Calu3 (cell line): ENCODE measurements around the gene PKP3. TPM values are rescaled to one million over a fixed set of nuclear protein-coding genes. Genes with fewer than 3 reads are reported as not detected.

ENCODE experiments used
- BruUV-seq: library from RNA; stranded (reverse); fragments of 400-500 nt; replicated peaks from 2 replicates; lab custom pipeline; 2021; lab: Mats Ljungman, UMichigan
- CTCF ChIA-PET: fragments of 300-600 bp; sonication (Branson Sonifier 250); formaldehyde crosslinking; loops from one replicate; lab custom pipeline; 2022; ENCODE audit warnings: antibody characterized with exemption; lab: Charles Lee
- DNase-seq: peaks from one replicate; pipeline ENCODE4 v3.0.0; 2022
- H3K27ac Mint-ChIP-seq: one replicate; pipeline ENCODE4 v1.8.0; 2022; ENCODE audit warnings: mixed read lengths; ENCODE audit not compliant: unreplicated experiment
- H3K27me3 Mint-ChIP-seq: one replicate; pipeline ENCODE4 v1.8.0; 2022; ENCODE audit warnings: mixed read lengths; ENCODE audit not compliant: unreplicated experiment
- H3K36me3 Mint-ChIP-seq: one replicate; pipeline ENCODE4 v1.8.0; 2022; ENCODE audit warnings: mild to moderate bottlenecking, moderate library complexity, mixed read lengths; ENCODE audit not compliant: insufficient read depth, unreplicated experiment
- H3K4me1 Mint-ChIP-seq: one replicate; pipeline ENCODE4 v1.8.0; 2022; ENCODE audit warnings: mild to moderate bottlenecking, low read depth, mixed read lengths; ENCODE audit not compliant: unreplicated experiment
- H3K4me3 Mint-ChIP-seq: one replicate; pipeline ENCODE4 v1.8.0; 2022; ENCODE audit warnings: mild to moderate bottlenecking, low read depth, moderate library complexity, mixed read lengths; ENCODE audit not compliant: unreplicated experiment
- H3K9me3 Mint-ChIP-seq: one replicate; pipeline ENCODE4 v1.8.0; 2022; ENCODE audit warnings: low read depth, mixed read lengths; ENCODE audit not compliant: unreplicated experiment
- CTCF ChIP-seq: fragments of 200-600 bp; IDR thresholded peaks from one replicate; pipeline ENCODE4 v1.8.0; 2022; ENCODE audit warnings: antibody characterized with exemption; ENCODE audit not compliant: unreplicated experiment
- intact Hi-C: fragments of 100-400 bp; cut with micrococcal nuclease; formaldehyde crosslinking; loops from one replicate; pipeline ENCODE4 v1.10.0; 2022; ENCODE audit not compliant: unreplicated experiment
- total RNA-seq: library from RNA; stranded (reverse); gene quantifications from 2 replicates; pipeline ENCODE4 v1.2.3, GENCODE V29; 2022

The PKP3 gene
- total RNA-seq, 1 experiment from 2014 or later, result 128 TPM

DNA sequence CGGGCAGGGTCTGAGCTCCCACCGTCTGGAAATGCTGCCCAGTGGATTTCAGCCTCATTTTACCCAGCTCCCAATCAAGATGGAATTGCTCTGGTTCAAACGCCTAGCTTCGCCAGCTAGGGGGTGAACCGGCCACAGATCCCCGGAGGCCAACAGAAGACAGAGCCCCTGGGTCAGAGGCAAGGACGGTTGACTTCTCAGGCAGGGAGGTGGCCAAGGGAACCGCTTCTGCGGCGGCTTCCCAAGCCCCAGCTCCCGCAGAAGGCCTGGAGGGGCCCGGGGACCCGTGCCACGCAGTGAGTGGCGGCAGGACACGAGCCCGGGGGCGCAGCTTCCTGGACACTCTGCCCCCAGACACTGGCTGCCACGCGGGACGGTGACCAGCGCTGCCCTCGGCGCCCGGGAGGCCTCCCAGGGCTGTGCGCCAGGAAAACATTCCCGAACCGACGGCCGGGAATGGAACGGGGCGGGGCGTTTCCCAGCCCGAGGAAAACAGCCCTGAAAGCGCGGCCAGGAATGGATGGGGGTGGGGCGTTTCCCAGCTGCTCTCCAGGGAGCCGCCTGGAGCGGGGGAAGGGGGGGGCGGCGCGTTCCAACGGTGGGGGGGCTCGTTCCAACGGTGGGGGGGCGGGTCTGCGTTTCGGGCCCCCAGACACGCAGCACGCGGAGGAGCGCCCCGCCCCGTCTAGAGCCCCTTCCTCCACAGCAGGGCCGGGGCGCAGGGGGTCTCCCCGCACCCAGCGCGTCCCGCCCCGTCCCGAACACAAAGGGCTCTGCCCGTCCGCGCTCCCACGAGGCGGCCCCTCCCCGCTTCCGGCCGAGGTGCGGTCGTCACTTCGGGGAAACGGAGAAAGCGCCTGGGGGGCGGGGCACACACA lies 38.2 kb upstream of the PKP3 start:
- Mint-ChIP-seq H3K4me3 (peak overlapping the region; percentile 12), H3K27me3 (peaks cover 21% of the 10 kb centered on the region)
- CTCF ChIA-PET, result interaction anchor here (0.6 to 0.8 kb wide), 6 partner anchors 43 to 199 kb away, joined by 3 to 8 read pairs (median 5); no protein-coding TSS in a partner anchor

DNA sequence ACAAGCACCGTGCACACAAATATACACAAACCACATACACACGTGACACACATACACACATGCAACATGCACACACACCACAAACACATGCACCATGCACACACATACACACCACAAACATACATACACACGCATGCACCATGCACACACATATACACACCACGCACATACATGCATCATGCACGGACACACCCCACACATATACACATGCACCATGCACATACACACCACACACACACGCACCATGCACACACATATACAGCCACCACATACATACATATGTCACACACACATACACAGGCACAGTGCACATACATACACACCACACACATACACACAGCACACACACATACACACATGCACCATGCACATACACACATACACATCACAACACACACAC lies 37.4 kb upstream of the PKP3 start:
- Mint-ChIP-seq H3K36me3 (no peaks in the 10 kb centered on the region), H3K4me1 (peaks cover 17% of the 10 kb centered on the region), H3K9me3 (peaks cover 5% of the 10 kb centered on the region), H3K27me3 (peaks cover 16% of the 10 kb centered on the region), H3K4me3 (no peak overlapping the region), H3K27ac (no peak overlapping the region)
- no TSS peak for BruUV-seq
- intact Hi-C loops, result loop anchor here (5.0 to 10.0 kb wide), 2 partner anchors 52 to 161 kb away; partner anchors contain the start of gene IFITM2
- no peak for DNase-seq
- no peak for TF ChIP-seq CTCF
- CTCF ChIA-PET, result interaction anchor here (0.6 kb wide), 1 partner anchor 44 kb away, joined by 3 read pairs; no protein-coding TSS in a partner anchor

More for the DNA sequence above, 38.2 kb upstream of the PKP3 start:
- Mint-ChIP-seq H3K36me3 (no peaks in the 10 kb centered on the region), H3K9me3 (no peaks in the 10 kb centered on the region), H3K27ac (no peak overlapping the region), H3K4me1 (peaks cover 20% of the 10 kb centered on the region)
- BruUV-seq, result TSS peak; percentile 98
- DNase-seq, result peak; percentile 84
- intact Hi-C loops, result loop anchor here (5.0 to 10.0 kb wide), 2 partner anchors 51 to 161 kb away; partner anchors contain the start of gene IFITM2
- no peak for TF ChIP-seq CTCF

DNA sequence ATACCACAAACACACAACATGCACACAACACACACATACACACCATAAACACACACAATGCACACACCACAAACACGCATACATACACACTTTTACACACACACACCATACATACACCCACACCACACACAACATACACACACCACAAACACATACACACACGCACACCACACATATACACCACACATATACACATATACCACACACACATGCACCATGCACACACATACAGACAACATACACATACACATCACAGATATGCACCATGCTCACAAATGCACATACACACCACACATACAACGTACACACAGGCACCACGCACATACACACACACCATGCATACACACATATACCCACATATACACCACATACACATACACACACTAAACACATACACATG lies 36.4 kb upstream of the PKP3 start:
- intact Hi-C loops, result loop anchor here (5.0 to 10.0 kb wide), 2 partner anchors 53 to 160 kb away; partner anchors contain the start of gene IFITM2
- no TSS peak for BruUV-seq
- peaks cover 5% of the 10 kb centered on the region for H3K9me3 Mint-ChIP-seq
- no peak for TF ChIP-seq CTCF
- peaks cover 16% of the 10 kb centered on the region for H3K27me3 Mint-ChIP-seq
- H3K4me1 Mint-ChIP-seq, result peaks cover 16% of the 10 kb centered on the region
- no peak for DNase-seq
- no peaks in the 10 kb centered on the region for H3K36me3 Mint-ChIP-seq
- no peak overlapping the region for H3K4me3 Mint-ChIP-seq
- no peak overlapping the region for H3K27ac Mint-ChIP-seq
- CTCF ChIA-PET, result no interaction called here

DNA sequence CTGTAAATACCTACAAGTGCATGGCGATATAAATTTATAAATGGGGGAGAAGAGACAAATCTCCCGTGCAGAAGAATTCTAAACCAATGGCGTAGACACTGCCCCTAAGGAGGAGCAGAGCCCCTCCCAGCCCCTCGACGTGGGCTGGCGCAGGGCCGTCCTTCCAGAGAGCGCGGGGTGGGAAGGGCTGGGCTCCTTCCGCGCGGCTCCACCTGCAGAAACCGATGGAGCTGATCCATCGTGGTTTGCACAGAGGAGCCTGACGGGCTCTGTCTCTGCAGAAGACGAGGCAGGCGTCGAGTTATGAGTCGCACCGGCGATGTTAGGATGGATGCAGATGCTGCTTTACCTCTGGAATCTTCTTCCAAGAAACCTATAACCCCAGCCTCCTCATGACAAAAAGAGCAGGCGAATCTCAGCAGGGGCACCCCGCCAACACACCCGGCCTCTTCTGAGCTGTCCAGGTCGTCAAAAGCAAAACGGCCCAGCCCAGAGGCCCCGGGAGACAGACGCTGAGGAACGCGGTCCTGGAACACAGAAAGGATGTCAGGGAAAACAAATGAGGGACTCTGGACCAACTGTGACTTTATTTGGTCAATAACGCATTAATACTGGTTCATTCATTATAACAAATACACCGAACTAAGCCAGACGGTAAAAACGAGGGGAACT lies 35.7 kb upstream of the PKP3 start:
- intact Hi-C loops, result loop anchor here (5.0 to 10.0 kb wide), 2 partner anchors 53 to 159 kb away; partner anchors contain the start of gene IFITM2

More for the DNA sequence above, 35.7 kb upstream of the PKP3 start:
- Mint-ChIP-seq H3K27me3 (peaks cover 16% of the 10 kb centered on the region), H3K36me3 (no peaks in the 10 kb centered on the region), H3K4me1 (peaks cover 9% of the 10 kb centered on the region), H3K4me3 (no peak overlapping the region), H3K9me3 (peaks cover 5% of the 10 kb centered on the region), H3K27ac (no peak overlapping the region)
- BruUV-seq, result no TSS peak
- no peak for TF ChIP-seq CTCF
- CTCF ChIA-PET, result no interaction called here
- no peak for DNase-seq
